ENCODE measurements around the gene PJA1.

GRCh38 chrX:69127466-69127865 lies 37.8 kb downstream of the PJA1 start:
- TF ChIP-seq, protein P1, sequence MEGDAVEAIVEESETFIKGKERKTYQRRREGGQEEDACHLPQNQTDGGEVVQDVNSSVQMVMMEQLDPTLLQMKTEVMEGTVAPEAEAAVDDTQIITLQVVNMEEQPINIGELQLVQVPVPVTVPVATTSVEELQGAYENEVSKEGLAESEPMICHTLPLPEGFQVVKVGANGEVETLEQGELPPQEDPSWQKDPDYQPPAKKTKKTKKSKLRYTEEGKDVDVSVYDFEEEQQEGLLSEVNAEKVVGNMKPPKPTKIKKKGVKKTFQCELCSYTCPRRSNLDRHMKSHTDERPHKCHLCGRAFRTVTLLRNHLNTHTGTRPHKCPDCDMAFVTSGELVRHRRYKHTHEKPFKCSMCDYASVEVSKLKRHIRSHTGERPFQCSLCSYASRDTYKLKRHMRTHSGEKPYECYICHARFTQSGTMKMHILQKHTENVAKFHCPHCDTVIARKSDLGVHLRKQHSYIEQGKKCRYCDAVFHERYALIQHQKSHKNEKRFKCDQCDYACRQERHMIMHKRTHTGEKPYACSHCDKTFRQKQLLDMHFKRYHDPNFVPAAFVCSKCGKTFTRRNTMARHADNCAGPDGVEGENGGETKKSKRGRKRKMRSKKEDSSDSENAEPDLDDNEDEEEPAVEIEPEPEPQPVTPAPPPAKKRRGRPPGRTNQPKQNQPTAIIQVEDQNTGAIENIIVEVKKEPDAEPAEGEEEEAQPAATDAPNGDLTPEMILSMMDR (IDR thresholded peaks at IDR 0.05): no peak
- no peak for TF ChIP-seq POLR2AphosphoS5 (IDR thresholded peaks at IDR 0.05; ENCODE audit: insufficient read depth in 1 of 2, low read depth in 1 of 2)

Data from vagina (tissue), 2 donors.